GM12878 (cell line): ENCODE measurements around the gene S100A4. TPM values are rescaled to one million over a fixed set of nuclear protein-coding genes. Genes with fewer than 3 reads are reported as not detected.
A peak's percentile ranks its signal among the peaks of the same experiment; 100 is the strongest.

ENCODE experiments used
- ATAC-seq: fragments of 200-7000 bp; cut with Tn5 transposase; 3 replicates; pipeline ENCODE4 v1.9.1; 2020; ENCODE audit warnings: mild to moderate bottlenecking, moderate library complexity
- BruUV-seq: library from RNA; stranded (reverse); fragments of 400-500 nt; replicated peaks from 2 replicates; lab custom pipeline; 2021; lab: Mats Ljungman, UMichigan
- CTCF ChIA-PET: fragments of 300-600 bp; sonication (Branson Sonifier 250); formaldehyde crosslinking; extraction: SDS; loops from one replicate; lab custom pipeline; 2021; ENCODE audit warnings: inconsistent platforms; lab: Yijun Ruan, JAX
- POLR2A ChIA-PET: fragments of 350-600 bp; formaldehyde crosslinking; extraction: SDS; loops from one replicate; lab custom pipeline; 2021; ENCODE audit warnings: inconsistent platforms; lab: Charles Lee
- RAD21 ChIA-PET: fragments of 300-600 bp; sonication (Branson Sonifier 250); formaldehyde crosslinking; loops from one replicate; lab custom pipeline; 2023; ENCODE audit warnings: antibody characterized with exemption; ENCODE audit not compliant: unreplicated experiment; lab: Charles Lee
- SMC1A ChIA-PET: fragments of 300-600 bp; sonication (Branson Sonifier 250); formaldehyde crosslinking; loops from one replicate; lab custom pipeline; 2023; ENCODE audit not compliant: unreplicated experiment, uncharacterized antibody; lab: Charles Lee
- DNase-seq: peaks from one replicate; pipeline ENCODE4 v3.0.0-alpha.2; 2011; ENCODE audit warnings: low read depth, low spot score
- FAIRE-seq: peaks from 3 replicates; lab custom pipeline; 2011; peaks lifted over from hg19 to GRCh38; lab: Jason Lieb, UNC
- H2AFZ ChIP-seq: 2 replicates; pipeline ENCODE4 v1.6.0; 2011; ENCODE audit warnings: low read depth, low read length, control low read depth; ENCODE audit not compliant: control insufficient read depth
- H3K27ac ChIP-seq: 2 replicates; pipeline ENCODE4 v1.5.1; 2011; ENCODE audit warnings: control low read depth; ENCODE audit not compliant: control insufficient read depth, insufficient read depth
- H3K27me3 ChIP-seq, 2 experiments: replicated peaks in 1 of 2; 2 replicates each; pipeline versions ENCODE4 v1.6.0 to v1.6.1; 2011; ENCODE audit warnings: low read length in 1 of 2; ENCODE audit not compliant: control insufficient read depth in 2 of 2, insufficient read depth in 2 of 2
- H3K36me3 ChIP-seq, 2 experiments: 2 replicates each; pipeline ENCODE4 v1.5.1; 2011; ENCODE audit warnings: low read length in 1 of 2; ENCODE audit not compliant: control insufficient read depth in 2 of 2, insufficient read depth in 2 of 2
- H3K4me1 ChIP-seq: 2 replicates; pipeline ENCODE4 v1.6.1; 2011; ENCODE audit warnings: mild to moderate bottlenecking, low read length, moderate library complexity, mixed read lengths; ENCODE audit not compliant: control insufficient read depth, insufficient read depth
- H3K4me2 ChIP-seq: 2 replicates; pipeline ENCODE4 v1.6.0; 2011; ENCODE audit warnings: control low read depth; ENCODE audit not compliant: control insufficient read depth, insufficient read depth
- H3K4me3 ChIP-seq: fragments of 200-600 bp; sonication (generic); 2 replicates; pipeline ENCODE4 v1.5.1; 2016
- H3K79me2 ChIP-seq: 2 replicates; pipeline ENCODE4 v1.6.0; 2011; ENCODE audit warnings: low read length; ENCODE audit not compliant: control insufficient read depth, insufficient read depth
- H3K9ac ChIP-seq: 2 replicates; pipeline ENCODE4 v1.8.0; 2011; ENCODE audit warnings: low read length, control low read depth, mixed read lengths; ENCODE audit not compliant: control insufficient read depth, insufficient read depth
- H3K9me3 ChIP-seq: replicated peaks from 3 replicates; pipeline ENCODE4 v1.5.1; 2011; ENCODE audit warnings: mild to moderate bottlenecking, low read length; ENCODE audit not compliant: control insufficient read depth, insufficient read depth
- H4K20me1 ChIP-seq: 2 replicates; pipeline ENCODE4 v1.6.0; 2011; ENCODE audit not compliant: control insufficient read depth, insufficient read depth
- BCL11A ChIP-seq: IDR thresholded peaks from 2 replicates; pipeline ENCODE4 v1.6.1; 2011; ENCODE audit warnings: low read depth, low read length
- CREM ChIP-seq: IDR thresholded peaks from 2 replicates; pipeline ENCODE4 v1.6.1; 2014; ENCODE audit warnings: antibody characterized with exemption, low read depth
- IRF5 ChIP-seq: fragments of 450-650 bp; IDR thresholded peaks from 2 replicates; pipeline ENCODE4 v1.6.1; 2017; ENCODE audit warnings: borderline replicate concordance
- MYC ChIP-seq: IDR thresholded peaks from 2 replicates; pipeline ENCODE4 v1.6.1; 2011; ENCODE audit warnings: mild to moderate bottlenecking, low read length, moderate library complexity, inconsistent platforms; ENCODE audit not compliant: insufficient read depth, insufficient replicate concordance, insufficient read length, severe bottlenecking
- NRF1 ChIP-seq: conservative IDR thresholded peaks from 2 replicates; pipeline ENCODE4 v1.6.1; 2011; ENCODE audit warnings: mild to moderate bottlenecking, low read depth, low read length, improper control_type of control experiment
- WGBS: methylation state at CpG from one replicate; pipeline ENCODE4 v1.1.6; 2016; ENCODE audit warnings: low lambda C conversion rate; ENCODE audit not compliant: insufficient replicate concordance, insufficient coverage; ENCODE audit errors: missing lambda C conversion rate; 5-methylcytosine and 5-hydroxymethylcytosine counted together
- in situ Hi-C: fragments of 300-500 bp; cut with MboI; formaldehyde crosslinking; loops from 9 replicates; pipeline ENCODE4 v1.14.3; 2018; ENCODE audit warnings: mixed read lengths
- intact Hi-C: fragments of 100-400 bp; cut with micrococcal nuclease; formaldehyde crosslinking; loops from one replicate; pipeline ENCODE4 v1.14.2; 2022; ENCODE audit not compliant: unreplicated experiment
- polyA plus RNA-seq, 11 experiments: library from polyadenylated mRNA; depleted of rRNA in 4 of 11; unstranded in 6 of 11; stranded (reverse) in 5 of 11; fragments of >200 nt; fragmentation: Nextera tagmentation in 4 of 11; fragmentation: Illumina TruSeq in 1 of 11; extraction: Ambion mirVana in 4 of 11; extraction: Trizol in 1 of 11; gene quantifications; 1 replicate in 1 of 11; 2 replicates in 10 of 11; pipeline versions ENCODE4 v1.2.1 to v1.2.3, GENCODE V29; 2011 to 2016; ENCODE audit warnings: inconsistent platforms in 2 of 11, missing spikeins in 2 of 11, low read depth in 1 of 11
- total RNA-seq, 4 experiments: library from RNA; depleted of rRNA in 3 of 4; stranded (reverse); fragments of >200 nt in 3 of 4; fragmentation: Illumina TruSeq in 1 of 4; extraction: Trizol in 1 of 4; gene quantifications; 2 replicates each; pipeline versions ENCODE4 v1.2.1 to v1.2.3, GENCODE V29; 2013 to 2021
- TF ChIP-seq, protein P1 (sequence below), 3 experiments: IDR thresholded peaks in 2 of 3; conservative IDR thresholded peaks in 1 of 3; 2 replicates each; pipeline ENCODE4 v1.5.1; 2011; ENCODE audit warnings: low read depth in 3 of 3, low read length in 3 of 3, mild to moderate bottlenecking in 3 of 3, control low read depth in 2 of 3, moderate library complexity in 2 of 3, inconsistent platforms in 1 of 3, mixed read lengths in 1 of 3; ENCODE audit not compliant: control insufficient read depth in 2 of 3, insufficient read depth in 1 of 3; ENCODE audit errors: extremely low read depth in 1 of 3

The S100A4 gene
- total and polyA plus RNA-seq, 10 of the 15 experiments (the other 5 are each of a cell fraction or from before 2014, with no cell fraction given) = 4.3 to 104 (median 27.3) TPM

DNA sequence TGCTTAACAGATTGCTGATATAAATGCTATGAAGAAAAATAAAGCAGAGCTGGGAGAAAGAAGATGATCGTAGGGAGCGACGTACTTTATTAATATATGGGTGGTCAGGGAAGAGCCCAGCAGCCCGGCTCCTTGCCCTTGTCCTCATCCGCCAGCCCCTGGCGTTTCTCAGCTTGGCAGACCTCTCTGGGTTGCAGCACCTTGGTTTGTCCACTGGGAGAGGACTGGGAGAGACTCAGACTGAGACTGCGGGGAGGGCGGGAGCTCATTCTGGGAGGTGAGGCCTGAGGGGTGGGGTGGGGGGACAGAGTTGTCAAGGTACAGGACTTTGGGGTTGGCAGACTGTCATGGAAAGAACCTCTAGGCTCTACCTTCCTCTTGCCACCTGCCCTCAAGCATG lies 6.7 kb upstream of the S100A4 start:
- in situ Hi-C loops = no loop called here
- H3K9me3 ChIP-seq = no peaks in the 10 kb centered on the region
- H3K9ac ChIP-seq = no peak overlapping the region
- no peak overlapping the region for H3K4me3 ChIP-seq
- ChIA-PET POLR2A (interaction anchor here (0.6 kb wide), 2 partner anchors 47 to 856 kb away, joined by 5 to 6 read pairs; no protein-coding TSS in a partner anchor), SMC1A (interaction anchor here (1.1 to 2.5 kb wide), 4 partner anchors 8 to 17 kb away, joined by 3 to 15 read pairs (median 7); partner anchors contain the start of genes S100A2 and S100A6), RAD21 (interaction anchor here (1.1 kb wide), 2 partner anchors 10 to 12 kb away, joined by 3 read pairs; partner anchors contain the start of gene S100A5), CTCF (interaction anchor here (0.7 to 3.4 kb wide), 4 partner anchors 9 to 200 kb away, joined by 3 to 27 read pairs (median 8); no protein-coding TSS in a partner anchor)
- no peaks in the 10 kb centered on the region for H4K20me1 ChIP-seq
- H3K27me3 ChIP-seq = no peaks in the 10 kb centered on the region
- H3K27ac ChIP-seq = no peak overlapping the region
- no peaks in the 10 kb centered on the region for H3K79me2 ChIP-seq
- ATAC-seq (0 out of 3 replicates have a peak, but pooled peaks have one; percentile 23), FAIRE-seq (no peak), DNase-seq (no peak)
- TF ChIP-seq IRF5 (no peak), MYC (no peak), NRF1 (no peak), CREM (no peak), BCL11A (no peak)
- TF ChIP-seq, protein P1, sequence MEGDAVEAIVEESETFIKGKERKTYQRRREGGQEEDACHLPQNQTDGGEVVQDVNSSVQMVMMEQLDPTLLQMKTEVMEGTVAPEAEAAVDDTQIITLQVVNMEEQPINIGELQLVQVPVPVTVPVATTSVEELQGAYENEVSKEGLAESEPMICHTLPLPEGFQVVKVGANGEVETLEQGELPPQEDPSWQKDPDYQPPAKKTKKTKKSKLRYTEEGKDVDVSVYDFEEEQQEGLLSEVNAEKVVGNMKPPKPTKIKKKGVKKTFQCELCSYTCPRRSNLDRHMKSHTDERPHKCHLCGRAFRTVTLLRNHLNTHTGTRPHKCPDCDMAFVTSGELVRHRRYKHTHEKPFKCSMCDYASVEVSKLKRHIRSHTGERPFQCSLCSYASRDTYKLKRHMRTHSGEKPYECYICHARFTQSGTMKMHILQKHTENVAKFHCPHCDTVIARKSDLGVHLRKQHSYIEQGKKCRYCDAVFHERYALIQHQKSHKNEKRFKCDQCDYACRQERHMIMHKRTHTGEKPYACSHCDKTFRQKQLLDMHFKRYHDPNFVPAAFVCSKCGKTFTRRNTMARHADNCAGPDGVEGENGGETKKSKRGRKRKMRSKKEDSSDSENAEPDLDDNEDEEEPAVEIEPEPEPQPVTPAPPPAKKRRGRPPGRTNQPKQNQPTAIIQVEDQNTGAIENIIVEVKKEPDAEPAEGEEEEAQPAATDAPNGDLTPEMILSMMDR (IDR thresholded peaks at IDR 0.05 in 2 of 3, conservative IDR thresholded peaks at IDR 0.05 in 1 of 3; ENCODE audit: control insufficient read depth in 2 of 3, extremely low read depth in 1 of 3, insufficient read depth in 1 of 3, low read depth in 3 of 3, low read length in 3 of 3) = no peak
- 66% methylated on average over 8 of the region's 8 CpGs for WGBS
- BruUV-seq = no TSS peak
- H2AFZ ChIP-seq = no peak overlapping the region
- H3K4me2 ChIP-seq = no peak overlapping the region
- H3K36me3 ChIP-seq = no peaks in the 10 kb centered on the region
- no peaks in the 10 kb centered on the region for H3K4me1 ChIP-seq
- intact Hi-C loops = no loop called here
